ENCODE measurements around the gene SEPTIN7. TPM values are rescaled to one million over a fixed set of nuclear protein-coding genes. Genes with fewer than 3 reads are reported as not detected.

Gene SEPTIN7
- total and polyA plus RNA-seq, 9 of the 15 experiments (the other 6 are each of a cell fraction or from before 2014, with no cell fraction given): 95.0 to 268 (median 163) TPM

- TF ChIP-seq CTCFL (IDR thresholded peaks at IDR 0.05; ENCODE audit: borderline replicate concordance, insufficient read depth, low read depth, low read length, poor library complexity, severe bottlenecking) (peak; percentile 76), HDAC1 (IDR thresholded peaks at IDR 0.05) (0 out of 4 replicates have a peak, but pooled peaks of 1 of the 2 experiments have one; percentile 22), TCF3 (CRISPR knock-in tag; IDR thresholded peaks at IDR 0.05) (no peak), TGIF2 (CRISPR knock-in tag; IDR thresholded peaks at IDR 0.05) (no peak), NCOA4 (IDR thresholded peaks at IDR 0.05; ENCODE audit: partially characterized antibody) (no peak), HINFP (tag; conservative IDR thresholded peaks at IDR 0.05; ENCODE audit: low read depth) (no peak), NUFIP1 (IDR thresholded peaks at IDR 0.05; ENCODE audit: partially characterized antibody) (no peak), RUNX1 (IDR thresholded peaks at IDR 0.05; ENCODE audit: low read depth) (no peak), FOXO4 (CRISPR knock-in tag; IDR thresholded peaks at IDR 0.05) (no peak), CHD1 (IDR thresholded peaks at IDR 0.05; ENCODE audit: low read length) (peak; percentile 79), ZNF592 (IDR thresholded peaks at IDR 0.05) (no peak), E2F5 (CRISPR knock-in tag; IDR thresholded peaks at IDR 0.05) (no peak), ZNF280A (IDR thresholded peaks at IDR 0.05; ENCODE audit: low read depth, partially characterized antibody) (no peak)
These were observed 690 bp downstream of the SEPTIN7 start (continued) for GRCh38 chr7:35801392-35802101.

All from K562 (cell line).